ENCODE data around the gene RABGGTA.

GRCh38 chr14:24315243-24315806 lies 43.9 kb upstream of the RABGGTA start:
- TF ChIP-seq CTCF (conservative IDR thresholded peaks at IDR 0.05; ENCODE audit: low read length) (no peak), EZH2phosphoT487 (IDR thresholded peaks at IDR 0.05; ENCODE audit: borderline replicate concordance, low read depth, low read length) (no peak)

All from OCI-LY7 (cell line).